Activated CD8-positive, alpha-beta T cell treated with anti-CD3 and anti-CD28 coated beads, Interleukin-2, amount 10 ng/mL, durations not matched to agents 7 days and 5 days (primary cell): Measurements from ENCODE around the gene HTT. TPM values are rescaled to one million over a fixed set of nuclear protein-coding genes. Genes with fewer than 3 reads are reported as not detected.

Experiments used
- ATAC-seq: fragments of 150-1000 bp; cut with Tn5 transposase; one replicate; pipeline ENCODE4 v1.10.0; 2021; ENCODE audit warnings: moderate library complexity
- CTCF ChIA-PET: fragments of 350-600 bp; sonication (Branson Sonifier 250); formaldehyde crosslinking; loops from one replicate; lab custom pipeline; 2021; ENCODE audit warnings: antibody characterized with exemption; lab: Charles Lee
- POLR2A ChIA-PET: fragments of 350-600 bp; sonication (Branson Sonifier 250); formaldehyde crosslinking; loops from one replicate; lab custom pipeline; 2021; ENCODE audit warnings: antibody characterized with exemption; lab: Charles Lee
- DNase-seq: peaks from one replicate; pipeline ENCODE4 v3.0.0-alpha.2; 2020
- H3K27ac Mint-ChIP-seq: one replicate; pipeline ENCODE4 v1.8.0; 2021; ENCODE audit warnings: mild to moderate bottlenecking, mixed read lengths
- H3K27me3 Mint-ChIP-seq: one replicate; pipeline ENCODE4 v1.8.0; 2021; ENCODE audit warnings: low read depth, mixed read lengths
- H3K36me3 Mint-ChIP-seq: one replicate; pipeline ENCODE4 v1.8.0; 2021; ENCODE audit warnings: low read depth, mixed read lengths
- H3K4me1 Mint-ChIP-seq: one replicate; pipeline ENCODE4 v1.8.0; 2021; ENCODE audit warnings: low read depth, mixed read lengths
- H3K4me3 Mint-ChIP-seq: one replicate; pipeline ENCODE4 v1.8.0; 2021; ENCODE audit warnings: mild to moderate bottlenecking, mixed read lengths
- H3K9me3 Mint-ChIP-seq: one replicate; pipeline ENCODE4 v1.8.0; 2022; ENCODE audit warnings: mixed read lengths; ENCODE audit not compliant: insufficient read depth
- total RNA-seq, 2 experiments: library from RNA; stranded (reverse); gene quantifications; one replicate each; pipeline ENCODE4 v1.2.3, GENCODE V29; 2021

Gene HTT
- total RNA-seq, 2 experiments from 2014 or later, result 51.2 to 58.0 TPM

DNA sequence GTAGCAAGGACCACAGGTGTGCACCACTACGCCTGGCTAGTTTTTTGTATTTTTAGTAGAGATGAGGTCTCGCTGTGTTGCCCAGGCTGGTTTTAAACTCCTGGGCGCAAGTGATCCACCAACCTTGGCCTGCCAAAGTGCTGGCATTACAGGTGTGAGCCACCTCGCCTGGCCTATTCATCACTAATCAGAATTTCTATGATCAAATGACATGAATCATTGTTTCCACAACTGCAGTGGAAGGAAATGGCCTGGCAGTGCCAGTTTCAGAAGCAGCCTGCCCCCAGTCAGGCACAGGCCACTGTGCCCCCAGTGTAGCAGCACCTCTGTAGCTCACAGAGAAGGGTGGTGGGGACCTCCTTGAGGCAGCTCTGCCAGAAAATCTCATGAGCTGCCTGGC is 108.5 kb downstream of the HTT start:
- Mint-ChIP-seq H3K4me1 (no peaks in the 10 kb centered on the region), H3K27me3 (no peaks in the 10 kb centered on the region), H3K9me3 (no peaks in the 10 kb centered on the region), H3K27ac (no peak overlapping the region), H3K36me3 (peaks cover 44% of the 10 kb centered on the region), H3K4me3 (no peak overlapping the region)
- CTCF ChIA-PET, result interaction anchor here (0.6 kb wide), 1 partner anchor 213 kb away, joined by 3 read pairs; no protein-coding TSS in a partner anchor
- no peak for DNase-seq
- POLR2A ChIA-PET, result no interaction called here
- no peak for ATAC-seq

DNA sequence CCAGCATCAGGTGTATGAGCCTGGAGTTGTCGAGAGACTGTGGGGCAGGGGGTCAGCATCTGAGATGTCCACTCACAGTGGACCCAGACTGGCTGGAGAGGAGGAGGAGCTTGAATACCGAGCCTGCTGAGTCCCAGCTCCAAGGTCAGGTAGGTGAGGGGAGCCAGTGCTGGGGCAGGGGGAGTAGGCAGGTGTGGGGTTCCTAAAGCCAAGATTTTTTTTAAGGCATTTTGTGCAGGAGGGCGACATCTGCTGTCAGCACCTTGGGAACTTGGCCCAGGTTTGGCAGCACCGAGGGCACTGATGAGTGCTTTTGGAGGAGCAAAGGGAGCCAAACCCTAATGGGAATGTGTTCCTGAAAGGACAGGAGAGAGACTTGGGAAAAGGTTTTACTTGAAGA is 110.2 kb downstream of the HTT start:
- Mint-ChIP-seq H3K27ac (peak overlapping the region; percentile 39), H3K4me3 (no peak overlapping the region), H3K27me3 (no peaks in the 10 kb centered on the region), H3K36me3 (peaks cover 45% of the 10 kb centered on the region), H3K9me3 (no peaks in the 10 kb centered on the region), H3K4me1 (no peaks in the 10 kb centered on the region)
- ChIA-PET POLR2A (no interaction called here), CTCF (interaction anchor here (0.7 kb wide), 1 partner anchor 296 kb away, joined by 3 read pairs; no protein-coding TSS in a partner anchor)
- DNase-seq (no peak), ATAC-seq (no peak)

DNA sequence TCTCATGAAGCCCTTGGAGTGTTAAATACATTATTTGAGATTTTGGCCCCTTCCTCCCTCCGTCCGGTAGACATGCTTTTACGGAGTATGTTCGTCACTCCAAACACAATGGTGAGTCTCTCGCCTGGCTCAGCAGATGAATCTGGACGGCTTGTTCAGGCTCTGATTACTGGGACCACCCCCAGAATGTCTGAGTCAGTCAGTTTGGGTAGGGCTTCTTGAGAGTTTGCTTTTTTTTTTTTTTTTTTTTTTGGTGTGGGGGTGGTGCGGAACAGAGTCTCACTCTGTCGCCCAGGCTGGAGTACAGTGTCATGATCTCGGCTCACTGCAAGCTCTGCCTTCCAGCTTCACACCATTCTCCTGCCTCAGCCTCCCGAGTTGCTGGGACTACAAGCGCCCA is 112.1 kb downstream of the HTT start:
- ChIA-PET POLR2A (no interaction called here), CTCF (no interaction called here)
- no peak overlapping the region for H3K27ac Mint-ChIP-seq
- DNase-seq, result peak; percentile 17
- peaks cover 43% of the 10 kb centered on the region for H3K36me3 Mint-ChIP-seq
- H3K27me3 Mint-ChIP-seq, result no peaks in the 10 kb centered on the region
- no peak overlapping the region for H3K4me3 Mint-ChIP-seq
- peaks cover 5% of the 10 kb centered on the region for H3K4me1 Mint-ChIP-seq
- ATAC-seq, result no peak
- no peaks in the 10 kb centered on the region for H3K9me3 Mint-ChIP-seq

DNA sequence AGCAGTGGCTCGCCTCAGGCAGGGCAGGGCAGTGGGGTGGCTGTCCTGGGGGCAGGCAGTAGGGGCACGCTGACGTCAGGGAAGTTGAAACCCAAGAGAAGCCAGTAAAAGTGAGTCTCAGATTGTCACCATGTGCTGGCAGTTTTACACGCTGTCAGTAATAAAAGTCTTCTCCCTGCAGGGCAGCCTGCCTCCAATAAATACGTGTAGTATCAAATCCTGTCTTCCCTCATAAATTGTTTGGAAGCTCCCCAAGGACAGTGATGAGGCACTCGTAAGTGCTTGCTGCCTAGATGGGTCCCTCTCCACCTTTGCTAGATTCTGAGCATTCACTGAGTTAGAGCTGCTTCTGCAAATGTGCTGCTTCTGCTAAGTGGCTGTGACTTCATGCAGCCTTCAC is 113.6 kb downstream of the HTT start:
- Mint-ChIP-seq H3K4me3 (no peak overlapping the region), H3K9me3 (no peaks in the 10 kb centered on the region), H3K36me3 (peaks cover 45% of the 10 kb centered on the region), H3K27me3 (no peaks in the 10 kb centered on the region), H3K27ac (peak overlapping the region; percentile 50), H3K4me1 (peaks cover 17% of the 10 kb centered on the region)
- no peak for ATAC-seq
- no peak for DNase-seq
- CTCF ChIA-PET, result no interaction called here
- POLR2A ChIA-PET, result no interaction called here

DNA sequence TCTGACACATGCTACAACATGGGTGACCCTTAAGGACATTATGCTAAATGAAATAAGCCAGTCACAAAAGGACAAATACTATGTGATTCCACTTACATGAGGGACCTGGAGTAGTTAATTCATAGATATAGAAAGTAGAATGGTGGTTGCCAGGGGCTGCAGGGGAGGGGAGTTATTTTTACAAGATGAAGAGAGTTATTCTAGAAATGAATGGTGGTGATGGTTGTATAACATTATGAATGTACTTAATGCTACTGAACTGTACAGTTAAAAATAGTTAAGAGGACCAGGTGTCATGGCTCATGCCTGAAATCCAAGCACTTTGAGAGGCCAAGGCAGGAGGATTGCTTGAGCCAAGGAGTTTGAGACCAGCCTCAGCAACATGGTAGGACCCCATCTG is 115.0 kb downstream of the HTT start:
- Mint-ChIP-seq H3K27ac (no peak overlapping the region), H3K4me3 (no peak overlapping the region), H3K9me3 (no peaks in the 10 kb centered on the region), H3K27me3 (no peaks in the 10 kb centered on the region), H3K4me1 (peaks cover 28% of the 10 kb centered on the region), H3K36me3 (peaks cover 36% of the 10 kb centered on the region)
- DNase-seq (no peak), ATAC-seq (no peak)
- ChIA-PET CTCF (no interaction called here), POLR2A (no interaction called here)

DNA sequence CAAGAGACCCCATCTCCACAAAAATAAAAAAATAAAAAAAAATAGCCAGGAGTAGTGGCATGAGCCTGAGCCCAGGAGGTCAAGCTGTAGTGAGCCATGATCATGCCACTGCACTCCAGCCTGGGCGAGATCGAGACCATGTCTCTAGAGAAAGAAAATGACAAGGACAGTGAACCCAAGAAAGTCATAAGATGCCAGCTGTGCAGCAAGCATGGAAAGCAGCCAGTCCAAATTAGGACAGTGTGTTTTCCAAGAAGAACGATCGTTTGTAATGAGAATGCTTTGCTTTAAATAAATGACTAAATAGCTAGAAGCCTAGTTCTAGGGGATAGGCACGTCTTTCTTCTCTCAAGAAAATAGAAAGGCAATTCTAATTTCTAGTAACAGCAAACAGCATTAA is 116.1 kb downstream of the HTT start:
- DNase-seq (no peak), ATAC-seq (no peak)
- Mint-ChIP-seq H3K9me3 (no peaks in the 10 kb centered on the region), H3K36me3 (peaks cover 44% of the 10 kb centered on the region), H3K4me1 (peaks cover 38% of the 10 kb centered on the region), H3K27me3 (no peaks in the 10 kb centered on the region), H3K4me3 (no peak overlapping the region), H3K27ac (no peak overlapping the region)
- CTCF ChIA-PET, result interaction anchor here (0.9 to 1.6 kb wide), 3 partner anchors 56 to 156 kb away, joined by 5 read pairs; no protein-coding TSS in a partner anchor
- POLR2A ChIA-PET, result interaction anchor here (0.6 to 1.3 kb wide), 2 partner anchors 11 to 210 kb away, joined by 3 read pairs; no protein-coding TSS in a partner anchor

DNA sequence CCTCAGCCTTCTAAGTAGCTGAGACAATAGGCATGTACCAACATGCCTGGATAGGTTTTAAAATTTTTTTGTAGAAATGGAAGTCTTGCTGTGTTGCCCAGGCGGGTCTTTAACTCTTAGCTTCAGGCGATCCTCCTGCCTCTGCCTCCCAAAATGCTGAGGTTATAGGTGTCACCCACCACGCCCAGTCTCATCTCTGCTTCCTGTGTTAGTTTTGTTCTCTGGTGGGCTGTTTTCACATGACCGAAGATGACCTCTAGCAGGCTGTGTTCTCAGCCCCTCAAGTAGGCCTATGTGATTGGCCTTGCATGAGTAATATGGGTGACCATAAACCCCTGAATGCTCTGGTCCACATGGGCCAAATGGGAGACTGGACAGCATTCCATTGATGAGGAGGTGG is 117.7 kb downstream of the HTT start:
- no peak overlapping the region for H3K4me3 Mint-ChIP-seq
- H3K36me3 Mint-ChIP-seq, result peaks cover 50% of the 10 kb centered on the region
- H3K4me1 Mint-ChIP-seq, result peaks cover 54% of the 10 kb centered on the region
- no peaks in the 10 kb centered on the region for H3K9me3 Mint-ChIP-seq
- DNase-seq (peak; percentile 39), ATAC-seq (peak; percentile 31)
- ChIA-PET POLR2A (no interaction called here), CTCF (interaction anchor here (0.9 to 4.7 kb wide), 8 partner anchors 11 to 289 kb away, joined by 3 to 29 read pairs (median 10); partner anchors contain the start of gene RGS12)
- H3K27ac Mint-ChIP-seq, result peak overlapping the region; percentile 79
- no peaks in the 10 kb centered on the region for H3K27me3 Mint-ChIP-seq

DNA sequence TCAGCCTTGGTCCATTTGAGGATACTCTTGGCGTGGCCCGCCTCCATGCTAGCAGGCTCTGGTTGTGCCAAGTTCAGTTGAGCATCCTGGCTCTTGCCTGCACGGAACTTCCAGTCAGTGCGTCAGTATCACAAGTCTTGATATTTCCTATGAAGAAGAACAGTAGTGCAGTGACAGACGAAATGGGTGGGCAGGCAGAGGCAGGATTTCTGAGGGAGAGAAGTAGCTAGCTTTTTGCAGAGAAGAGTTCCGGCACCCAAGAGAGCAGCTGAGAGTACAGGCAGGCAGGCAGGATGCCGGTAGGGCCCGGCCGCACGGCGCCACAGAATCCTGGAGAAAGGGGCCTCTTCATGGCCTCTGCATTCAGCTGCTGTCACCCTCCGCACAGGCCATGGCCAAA is 118.3 kb downstream of the HTT start:
- ATAC-seq, result no peak
- peaks cover 61% of the 10 kb centered on the region for H3K4me1 Mint-ChIP-seq
- no peak for DNase-seq
- no peak overlapping the region for H3K4me3 Mint-ChIP-seq
- H3K9me3 Mint-ChIP-seq, result no peaks in the 10 kb centered on the region
- peaks cover 52% of the 10 kb centered on the region for H3K36me3 Mint-ChIP-seq
- POLR2A ChIA-PET, result no interaction called here
- CTCF ChIA-PET, result interaction anchor here (0.8 to 4.7 kb wide), 13 partner anchors 10 to 288 kb away, joined by 3 to 29 read pairs (median 6); partner anchors contain the start of gene RGS12
- peak overlapping the region; percentile 65 for H3K27ac Mint-ChIP-seq
- no peaks in the 10 kb centered on the region for H3K27me3 Mint-ChIP-seq

DNA sequence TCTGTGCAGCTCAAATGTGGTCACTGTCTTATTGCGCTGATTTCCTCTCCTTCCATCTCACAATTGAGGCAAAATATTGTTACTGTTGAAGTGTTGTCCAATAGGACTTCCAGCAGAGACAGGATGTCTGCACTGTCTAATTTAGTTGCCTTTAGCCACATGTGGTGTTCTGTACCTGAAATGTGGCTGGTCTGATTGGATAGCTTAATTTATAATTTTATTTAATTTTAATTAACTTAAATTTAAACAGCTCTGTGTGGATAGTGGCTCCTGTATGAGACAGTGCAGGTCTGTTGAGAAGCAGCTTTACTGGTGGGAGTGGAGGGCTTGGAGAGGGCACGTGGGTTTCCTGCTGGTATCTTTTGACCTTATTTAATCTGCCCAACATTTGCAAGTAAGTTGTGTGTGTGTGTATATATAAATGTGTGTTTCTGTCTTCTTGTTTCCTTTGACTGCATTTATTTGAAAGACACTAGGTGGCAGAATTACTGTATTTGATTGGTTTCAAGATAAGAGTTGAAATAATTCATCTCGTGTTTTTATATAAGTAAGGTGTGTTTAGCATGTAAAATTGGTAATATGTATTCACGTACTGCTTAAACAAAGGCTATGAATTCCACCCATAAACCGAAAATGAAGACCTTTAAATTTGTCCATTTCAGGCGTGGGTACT is 119.2 kb downstream of the HTT start:
- ATAC-seq (peak; percentile 24), DNase-seq (no peak)
- peaks cover 50% of the 10 kb centered on the region for H3K36me3 Mint-ChIP-seq
- POLR2A ChIA-PET, result interaction anchor here (0.5 kb wide), 1 partner anchor 112 kb away, joined by 3 read pairs; no protein-coding TSS in a partner anchor
- CTCF ChIA-PET, result interaction anchor here (0.6 to 4.7 kb wide), 15 partner anchors 9 to 287 kb away, joined by 3 to 29 read pairs (median 6); no protein-coding TSS in a partner anchor
- no peak overlapping the region for H3K4me3 Mint-ChIP-seq
- no peaks in the 10 kb centered on the region for H3K27me3 Mint-ChIP-seq
- peak overlapping the region; percentile 51 for H3K27ac Mint-ChIP-seq
- peaks cover 62% of the 10 kb centered on the region for H3K4me1 Mint-ChIP-seq
- H3K9me3 Mint-ChIP-seq, result no peaks in the 10 kb centered on the region

DNA sequence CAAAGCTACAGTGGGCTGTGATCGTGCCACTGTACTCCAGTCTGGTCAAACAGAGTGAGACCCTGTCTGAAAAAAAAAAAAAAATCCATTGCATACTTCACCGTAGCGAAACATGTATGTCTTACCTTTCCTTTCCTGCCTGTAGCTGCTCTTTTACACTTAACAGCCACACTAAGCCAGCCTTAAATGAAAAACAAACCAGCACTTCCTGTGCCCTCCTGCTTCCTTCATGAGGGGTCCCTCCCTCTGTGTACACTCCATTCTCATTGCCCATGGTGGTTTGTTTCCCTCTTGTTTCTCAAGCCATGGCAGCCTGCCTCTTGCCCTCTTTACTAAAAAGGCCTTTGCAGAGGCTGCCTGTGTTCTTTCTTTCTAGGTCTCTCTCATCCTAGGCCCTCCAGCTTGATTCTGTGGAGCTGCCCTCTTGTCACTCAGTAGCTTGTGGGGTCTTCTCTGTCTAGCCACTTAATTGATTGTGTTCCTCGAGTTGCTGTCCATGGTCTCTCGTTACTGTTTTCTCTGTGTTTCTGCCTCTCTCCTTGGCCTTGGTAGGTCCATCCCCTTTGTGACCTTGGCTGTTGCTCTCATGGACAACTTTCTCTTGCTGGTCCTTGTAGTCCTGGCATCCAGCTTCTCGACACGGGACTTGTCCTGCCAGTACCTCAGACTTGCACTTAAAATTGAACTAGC is 122.3 kb downstream of the HTT start:
- H3K36me3 Mint-ChIP-seq, result peaks cover 51% of the 10 kb centered on the region
- ChIA-PET POLR2A (interaction anchor here (0.6 kb wide), 1 partner anchor 19 kb away, joined by 8 read pairs; no protein-coding TSS in a partner anchor), CTCF (interaction anchor here (1.5 to 2.0 kb wide), 3 partner anchors 14 to 246 kb away, joined by 6 to 8 read pairs (median 6); no protein-coding TSS in a partner anchor)
- no peaks in the 10 kb centered on the region for H3K9me3 Mint-ChIP-seq
- DNase-seq (peak; percentile 35), ATAC-seq (peak; percentile 73)
- no peak overlapping the region for H3K4me3 Mint-ChIP-seq
- no peaks in the 10 kb centered on the region for H3K27me3 Mint-ChIP-seq
- peak overlapping the region; percentile 84 for H3K27ac Mint-ChIP-seq
- H3K4me1 Mint-ChIP-seq, result peaks cover 69% of the 10 kb centered on the region

DNA sequence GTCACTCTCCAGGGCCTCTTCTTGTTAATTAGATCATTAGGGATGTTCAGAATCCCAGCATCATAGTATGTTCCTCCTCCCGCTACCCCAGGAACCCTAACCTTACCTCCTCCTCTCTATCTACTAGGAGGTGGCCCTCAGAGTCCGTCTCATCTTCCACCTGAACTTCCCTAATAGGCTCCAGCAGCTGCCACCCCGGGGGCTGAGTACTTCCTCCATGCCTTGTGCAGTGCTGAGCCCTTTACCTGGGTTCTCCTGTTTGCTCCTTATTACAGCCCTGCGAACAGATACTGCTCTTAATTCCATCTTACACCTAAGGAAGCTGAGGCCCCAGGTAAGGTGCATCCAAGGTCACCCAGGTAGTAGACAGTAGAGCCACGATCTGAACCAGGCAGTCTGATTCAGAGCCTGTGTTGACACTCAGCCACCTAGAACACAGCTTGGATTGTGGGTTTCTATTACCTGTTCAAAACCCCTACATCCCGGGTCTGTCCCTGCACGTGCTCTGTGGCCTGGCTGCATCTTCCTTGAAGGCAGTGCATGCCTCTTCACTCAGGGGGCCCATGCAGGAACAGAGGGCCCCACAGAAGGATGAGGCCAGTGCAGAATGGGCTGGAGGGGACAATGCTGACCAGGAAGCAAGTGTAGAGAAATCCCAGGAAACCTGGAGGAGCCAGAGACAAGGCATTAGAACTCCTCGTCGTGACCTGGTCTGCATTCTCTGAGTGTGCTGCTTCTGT is 123.1 kb downstream of the HTT start:
- H3K4me1 Mint-ChIP-seq, result peaks cover 69% of the 10 kb centered on the region
- H3K36me3 Mint-ChIP-seq, result peaks cover 52% of the 10 kb centered on the region
- CTCF ChIA-PET, result interaction anchor here (1.5 to 1.9 kb wide), 2 partner anchors 14 to 246 kb away, joined by 6 read pairs; no protein-coding TSS in a partner anchor

More for the DNA sequence above, 123.1 kb downstream of the HTT start:
- POLR2A ChIA-PET, result no interaction called here
- Mint-ChIP-seq H3K27me3 (no peaks in the 10 kb centered on the region), H3K4me3 (no peak overlapping the region), H3K9me3 (no peaks in the 10 kb centered on the region), H3K27ac (peak overlapping the region; percentile 84)
- ATAC-seq (no peak), DNase-seq (no peak)
